Prostate gland (tissue), 2 donors: Measurements from ENCODE around the gene FRMD3. TPM values are rescaled to one million over a fixed set of nuclear protein-coding genes. Genes with fewer than 3 reads are reported as not detected.
"Not testable (repeated sequence)": the region's sequence is repeated elsewhere in the genome, so short reads cannot be mapped to it uniquely, and the experiment has no call there.

Source experiments
- DNase-seq: peaks from one replicate; pipeline ENCODE4 v3.0.0-alpha.2; 2019; ENCODE audit warnings: low spot score
- H3K27ac ChIP-seq, 2 donors: fragments of 200-600 bp; sonication (generic); 2 replicates each; pipeline ENCODE4 v1.5.1; 2017 to 2019
- H3K27me3 ChIP-seq: fragments of 200-600 bp; sonication (generic); replicated peaks from 2 replicates; pipeline ENCODE4 v1.5.1; 2019; ENCODE audit not compliant: insufficient read depth
- H3K36me3 ChIP-seq, 2 donors: fragments of 200-600 bp; sonication (generic); 1 replicate in 1 of 2; 2 replicates in 1 of 2; pipeline versions ENCODE4 v1.5.1 to v1.8.1; 2017 to 2019
- H3K4me1 ChIP-seq: fragments of 200-600 bp; sonication (generic); replicated peaks from 2 replicates; pipeline ENCODE4 v1.5.1; 2019
- H3K4me3 ChIP-seq, 2 donors: fragments of 200-600 bp; sonication (generic); 2 replicates each; pipeline ENCODE4 v1.5.1; 2017 to 2019
- H3K9me3 ChIP-seq: fragments of 200-600 bp; sonication (generic); 2 replicates; pipeline ENCODE4 v1.5.1; 2017
- CTCF ChIP-seq, 4 experiments: fragments of 200-600 bp in 2 of 4; fragments of 450-650 bp in 2 of 4; sonication (generic) in 2 of 4; IDR thresholded peaks; 1 replicate in 3 of 4; 2 replicates in 1 of 4; pipeline ENCODE4 v1.5.1; 2016 to 2019; ENCODE audit warnings: antibody characterized with exemption in 4 of 4, mild to moderate bottlenecking in 2 of 4, moderate library complexity in 2 of 4
- POLR2A ChIP-seq: fragments of 450-650 bp; IDR thresholded peaks from one replicate; pipeline ENCODE4 v1.6.1; 2016; ENCODE audit warnings: antibody characterized with exemption, mild to moderate bottlenecking
- POLR2AphosphoS5 ChIP-seq: sonication (generic); formaldehyde crosslinking; IDR thresholded peaks from one replicate; pipeline ENCODE4 v1.6.1; 2017; ENCODE audit warnings: antibody characterized with exemption
- WGBS: methylation state at CpG from one replicate; pipeline ENCODE4 v1.1.5; 2018; 5-methylcytosine and 5-hydroxymethylcytosine counted together
- intact Hi-C: fragments of 100-400 bp; cut with DNase I; formaldehyde crosslinking; loops from one replicate; pipeline ENCODE4 v1.14.2; 2022
- total RNA-seq, 2 donors: library from RNA; depleted of rRNA; stranded (reverse); fragments of >200 nt; gene quantifications; one replicate each; pipeline ENCODE4 v1.1.0, GENCODE V29; 2016

FRMD3 gene
- total RNA-seq, 2 donors from 2014 or later = 2.3 to 3.4 TPM

DNA sequence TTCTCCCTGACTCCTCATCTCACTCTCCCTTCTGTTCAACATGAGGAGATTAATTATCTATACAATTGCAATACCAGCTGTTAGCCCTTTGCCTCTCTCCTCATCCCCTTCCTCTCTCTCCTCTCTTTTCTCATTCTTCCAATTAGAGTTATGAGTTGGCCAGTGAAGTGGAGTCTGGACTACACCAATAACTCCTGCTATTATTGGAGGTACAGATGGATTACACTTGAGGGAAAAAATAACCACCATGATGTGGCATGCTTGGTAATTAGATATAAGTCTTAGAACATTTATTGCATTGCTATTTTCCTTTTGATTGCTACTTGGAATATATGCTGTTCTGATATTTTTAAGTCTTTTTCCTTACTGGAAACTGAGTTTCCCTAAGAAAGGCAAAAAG, 159.2 kb downstream of the FRMD3 start:
- H3K9me3 ChIP-seq = no peaks in the 10 kb centered on the region
- no peaks in the 10 kb centered on the region for H3K36me3 ChIP-seq
- no peak for DNase-seq
- no peak overlapping the region for H3K4me3 ChIP-seq
- intact Hi-C loops = no loop called here
- H3K27me3 ChIP-seq = no peaks in the 10 kb centered on the region
- no peaks in the 10 kb centered on the region for H3K4me1 ChIP-seq
- TF ChIP-seq POLR2AphosphoS5 (no peak), POLR2A (no peak), CTCF (IDR thresholded peaks at IDR 0.05) (no peak)
- no peak overlapping the region for H3K27ac ChIP-seq

DNA sequence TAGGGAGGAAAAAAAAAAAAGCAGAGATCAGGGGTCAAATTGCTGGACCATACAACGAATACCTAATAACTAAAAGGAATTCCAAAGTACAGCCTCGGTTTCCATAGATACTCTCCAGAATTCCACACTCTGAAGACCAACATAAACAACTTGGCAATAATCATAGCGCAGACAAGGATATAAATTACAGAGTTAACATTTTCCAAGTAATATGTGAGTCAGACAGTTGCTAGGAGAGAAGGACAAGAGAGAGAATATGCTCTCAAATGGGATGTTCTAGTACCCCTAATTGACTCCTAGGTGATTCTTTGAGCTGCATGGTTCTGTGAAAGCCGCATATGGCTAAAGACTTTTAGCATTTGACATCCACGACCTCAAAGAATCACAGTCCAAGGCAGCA, 165.2 kb downstream of the FRMD3 start:
- Histone ChIP-seq H3K36me3 (no peaks in the 10 kb centered on the region), H3K4me3 (no peak overlapping the region), H3K27me3 (no peaks in the 10 kb centered on the region), H3K9me3 (no peaks in the 10 kb centered on the region), H3K27ac (no peak overlapping the region), H3K4me1 (no peaks in the 10 kb centered on the region)
- no peak for DNase-seq
- no peak for TF ChIP-seq POLR2A
- no peak for TF ChIP-seq POLR2AphosphoS5
- no peak for TF ChIP-seq CTCF (IDR thresholded peaks at IDR 0.05)
- intact Hi-C loops = no loop called here
- WGBS = 70% methylated on average over 5 of the region's 5 CpGs

GRCh38 chr9:83367326-83367725, 170.9 kb downstream of the FRMD3 start:
- Histone ChIP-seq H3K27ac (no peak overlapping the region), H3K36me3 (no peaks in the 10 kb centered on the region), H3K4me1 (no peaks in the 10 kb centered on the region), H3K4me3 (no peak overlapping the region), H3K27me3 (no peaks in the 10 kb centered on the region), H3K9me3 (no peaks in the 10 kb centered on the region)
- intact Hi-C loops = no loop called here
- WGBS = 10% methylated on average over 2 of the region's 2 CpGs
- DNase-seq = no peak
- TF ChIP-seq CTCF (IDR thresholded peaks at IDR 0.05) (no peak), POLR2AphosphoS5 (no peak), POLR2A (no peak)

- Histone ChIP-seq H3K4me1 (no peaks in the 10 kb centered on the region), H3K27ac (no peak overlapping the region), H3K36me3 (no peaks in the 10 kb centered on the region), H3K27me3 (no peaks in the 10 kb centered on the region), H3K4me3 (no peak overlapping the region), H3K9me3 (no peaks in the 10 kb centered on the region)
- DNase-seq = no peak
- intact Hi-C loops = no loop called here
- TF ChIP-seq CTCF (IDR thresholded peaks at IDR 0.05) (no peak), POLR2AphosphoS5 (no peak)
Observed at GRCh38 chr9:83362341-83362995, 175.7 kb downstream of the FRMD3 start.

GRCh38 chr9:83359039-83359438, 179.2 kb downstream of the FRMD3 start:
- Histone ChIP-seq H3K27ac (no peak overlapping the region), H3K9me3 (no peaks in the 10 kb centered on the region), H3K4me3 (no peak overlapping the region), H3K36me3 (no peaks in the 10 kb centered on the region), H3K27me3 (no peaks in the 10 kb centered on the region), H3K4me1 (no peaks in the 10 kb centered on the region)
- intact Hi-C loops = no loop called here
- TF ChIP-seq POLR2AphosphoS5 (no peak), CTCF (IDR thresholded peaks at IDR 0.05) (no peak), POLR2A (no peak)
- 70% methylated on average over 3 of the region's 3 CpGs for WGBS
- DNase-seq = no peak

DNA sequence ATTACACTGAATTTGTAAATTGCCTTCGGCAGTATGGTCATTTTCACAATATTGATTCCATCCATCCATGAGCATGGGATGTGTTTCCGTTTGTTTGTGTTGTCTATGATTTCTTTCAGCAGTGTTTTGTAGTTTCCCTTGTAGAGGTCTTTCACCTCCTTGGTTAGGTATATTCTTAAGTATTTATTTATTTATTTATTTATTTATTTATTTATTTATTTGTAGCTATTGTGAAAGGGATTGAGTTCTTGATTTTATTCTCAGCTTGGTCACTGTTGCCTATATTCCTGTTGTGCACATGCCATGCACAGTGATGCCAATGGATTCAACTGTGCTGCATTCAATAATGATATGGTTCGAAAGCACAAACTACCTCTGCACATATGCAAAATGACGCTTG, 179.7 kb downstream of the FRMD3 start:
- DNase-seq, intact Hi-C loops: not testable (repeated sequence)
- WGBS = 93% methylated on average over 4 of the region's 4 CpGs

More for the DNA sequence above, 179.7 kb downstream of the FRMD3 start:
- not testable (repeated sequence) for H3K27me3 ChIP-seq, H3K4me3 ChIP-seq, H3K9me3 ChIP-seq, H3K4me1 ChIP-seq, H3K27ac ChIP-seq, H3K36me3 ChIP-seq
